GM21529 (cell line): Measurements from ENCODE around the gene ARPC1B.
"Not testable (repeated sequence)": the region's sequence is repeated elsewhere in the genome, so short reads cannot be mapped to it uniquely, and the experiment has no call there.

Experiments
- ATAC-seq: cut with Tn5 transposase; IDR thresholded peaks from one replicate; pipeline ENCODE4 v1.9.1; 2021; ENCODE audit not compliant: unreplicated experiment

The ARPC1B gene

DNA sequence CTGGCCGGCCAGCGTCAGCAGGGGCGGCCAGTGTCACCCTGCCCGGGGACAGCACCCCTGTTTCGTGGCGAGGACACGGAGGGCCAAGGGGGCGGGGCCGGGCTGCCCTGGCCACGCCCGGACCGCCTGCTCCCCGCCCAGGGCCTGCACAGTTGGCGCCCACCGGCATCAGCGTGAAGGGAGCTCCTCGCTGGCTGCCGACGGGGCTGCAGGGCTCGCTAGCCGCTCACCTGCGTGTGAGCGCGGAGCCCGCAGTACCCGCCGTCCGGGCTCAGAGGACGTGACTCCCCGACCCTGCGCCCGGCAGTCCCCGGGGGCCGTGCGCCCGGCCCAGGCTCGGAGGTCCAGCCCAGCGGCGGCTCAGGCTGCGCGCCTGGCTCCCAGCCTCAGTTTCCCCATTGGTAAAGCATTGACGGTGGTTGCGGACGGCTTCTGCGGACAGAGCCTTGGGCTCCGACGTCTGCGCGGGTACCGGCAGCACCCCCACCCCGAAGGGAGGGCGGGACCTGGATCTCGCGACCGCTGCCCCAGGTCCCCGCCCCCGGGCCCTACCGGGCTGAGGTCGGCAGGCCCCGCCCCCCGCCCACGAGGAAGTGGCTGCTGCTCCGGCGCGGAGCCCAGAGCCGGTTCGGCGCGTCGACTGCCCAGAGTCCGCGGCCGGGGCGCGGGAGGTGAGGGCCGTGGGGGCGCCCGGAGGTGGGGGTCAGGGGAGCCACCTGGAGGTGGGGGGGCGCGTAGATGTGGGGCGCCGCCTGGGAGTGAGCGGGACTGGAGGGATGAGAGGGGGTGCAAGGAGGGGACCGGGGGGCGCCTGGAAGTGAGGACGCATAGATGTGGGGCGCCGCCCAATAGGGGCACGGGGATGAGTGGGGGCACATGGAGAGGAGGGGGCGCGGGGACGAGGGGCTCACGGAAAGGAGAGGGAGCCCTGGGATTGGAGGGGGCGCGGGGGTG is at the start of gene ARPC1B:
TSS of gene ARPC1B (plus strand) at position 620 of the 954 bp plus-strand sequence. CDS start 10,985 bp downstream, outside the sequence.
- ATAC-seq = peak; percentile 59

DNA sequence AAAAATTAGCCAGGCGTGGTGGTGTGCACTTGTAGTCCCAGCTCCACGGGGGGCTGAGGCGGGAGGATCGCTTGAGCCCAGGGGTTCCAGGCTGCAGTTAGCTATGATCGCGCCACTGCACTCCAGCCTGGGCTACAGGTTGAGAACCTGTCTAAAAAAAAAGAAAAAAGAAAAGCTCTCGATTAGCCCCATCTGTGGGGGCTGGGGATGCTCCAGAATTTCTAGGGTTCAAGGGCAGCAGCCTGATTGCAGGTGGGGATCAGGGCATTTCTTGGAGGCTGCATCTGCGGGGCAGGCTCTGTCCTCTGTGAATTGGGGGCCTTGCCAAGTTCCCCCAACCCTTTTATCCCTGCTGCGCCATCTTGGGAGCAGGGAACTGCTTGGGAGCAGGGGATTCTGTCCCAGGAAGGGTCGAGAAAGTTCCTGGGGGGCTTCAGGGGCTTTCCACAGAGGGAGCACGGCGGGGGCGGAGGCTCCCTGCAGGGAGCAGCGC is 49.5 kb upstream of the ARPC1B start:
- no peak for ATAC-seq

DNA sequence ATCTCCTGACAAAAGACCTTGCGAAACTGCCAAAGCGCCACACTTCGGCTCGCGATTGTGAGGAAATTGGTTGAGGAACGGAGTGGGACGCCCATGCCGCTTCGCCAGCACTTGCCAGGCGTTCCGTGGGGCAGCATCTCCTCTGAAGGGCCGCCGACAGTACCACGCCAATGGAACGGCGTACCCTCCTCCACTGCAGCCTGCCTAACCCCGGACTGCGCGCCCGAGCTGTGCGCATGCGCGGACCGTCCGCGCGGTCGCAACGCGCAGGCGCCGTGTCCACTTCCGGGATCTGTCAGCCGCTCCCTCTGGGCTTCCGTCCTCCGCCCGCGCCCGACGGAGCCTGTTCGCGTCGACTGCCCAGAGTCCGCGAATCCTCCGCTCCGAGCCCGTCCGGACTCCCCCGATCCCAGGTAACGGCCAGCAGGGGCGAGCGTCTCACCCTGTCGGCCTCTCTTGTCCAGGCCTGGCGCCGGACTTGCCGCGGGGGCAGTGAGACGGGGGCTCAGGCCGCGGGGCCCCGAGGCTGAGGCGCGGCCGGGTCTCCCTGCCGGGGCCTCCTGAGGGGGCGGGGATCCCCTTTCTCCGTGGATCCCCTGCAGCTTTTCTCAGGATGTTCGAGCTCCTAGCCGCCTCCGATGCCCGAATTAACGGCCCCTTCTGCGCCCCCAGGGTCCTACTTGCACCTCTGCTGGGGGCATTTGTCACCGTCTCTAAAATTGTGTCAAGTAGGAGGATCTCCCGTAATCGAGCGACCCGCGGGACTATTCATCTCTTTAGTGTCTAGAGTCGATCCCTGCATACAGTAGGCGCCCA is 48.7 kb upstream of the ARPC1B start, which contains the start of gene ARPC1A:
TSS of gene ARPC1A (plus strand) at position 307 of the 816 bp plus-strand sequence. CDS start 7,456 bp downstream, outside the sequence.
- ATAC-seq = peak; percentile 92

DNA sequence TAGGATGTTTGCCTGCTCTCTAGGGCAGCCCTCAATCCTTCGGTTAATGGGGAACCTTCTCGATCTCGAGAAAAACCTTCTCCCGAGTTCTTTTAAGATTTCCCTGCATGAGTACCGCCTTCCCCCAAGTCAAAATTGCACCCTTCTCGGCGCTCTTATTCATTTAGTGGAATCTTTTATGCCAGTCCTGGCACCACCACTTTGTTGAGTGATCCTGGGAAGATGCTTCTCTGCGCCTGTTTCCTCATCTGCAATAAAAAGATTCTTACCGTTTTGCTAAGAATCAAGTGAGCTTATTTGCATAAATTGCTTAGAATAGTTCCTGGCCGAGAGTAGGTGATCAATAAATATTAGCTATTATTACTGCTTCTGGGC is 48.1 kb upstream of the ARPC1B start:
- no peak for ATAC-seq

DNA sequence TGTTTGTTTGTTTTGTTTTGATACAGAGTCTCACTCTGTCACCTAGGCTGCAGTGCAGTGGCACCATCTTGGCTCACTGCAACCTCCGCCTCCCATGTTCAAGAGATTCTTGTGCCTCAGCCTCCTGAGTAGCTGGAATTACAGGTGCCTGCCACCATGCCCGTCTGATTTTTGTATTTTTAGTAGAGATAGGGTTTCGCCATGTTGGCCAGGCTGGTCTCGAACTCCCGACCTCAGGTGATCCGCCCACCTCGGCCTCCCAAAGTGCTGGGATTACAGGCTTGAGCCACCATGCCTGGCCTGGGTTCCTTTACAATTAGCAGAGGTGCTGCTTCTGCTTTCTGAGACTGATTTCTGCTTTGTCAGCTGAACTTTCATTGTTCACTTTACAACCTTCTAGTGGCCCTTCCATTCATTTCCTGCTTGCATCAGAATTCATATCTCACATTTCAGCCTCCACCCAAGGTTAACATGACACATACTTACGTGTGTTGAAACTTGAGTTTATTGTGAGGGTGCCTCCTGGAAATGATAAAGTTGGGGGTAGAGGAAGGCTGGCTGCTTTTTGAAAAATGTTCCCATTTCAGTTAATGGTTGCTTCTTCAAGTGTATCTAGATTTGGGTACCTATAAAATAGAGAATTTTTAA is 44.1 kb upstream of the ARPC1B start:
- not testable (repeated sequence) for ATAC-seq

DNA sequence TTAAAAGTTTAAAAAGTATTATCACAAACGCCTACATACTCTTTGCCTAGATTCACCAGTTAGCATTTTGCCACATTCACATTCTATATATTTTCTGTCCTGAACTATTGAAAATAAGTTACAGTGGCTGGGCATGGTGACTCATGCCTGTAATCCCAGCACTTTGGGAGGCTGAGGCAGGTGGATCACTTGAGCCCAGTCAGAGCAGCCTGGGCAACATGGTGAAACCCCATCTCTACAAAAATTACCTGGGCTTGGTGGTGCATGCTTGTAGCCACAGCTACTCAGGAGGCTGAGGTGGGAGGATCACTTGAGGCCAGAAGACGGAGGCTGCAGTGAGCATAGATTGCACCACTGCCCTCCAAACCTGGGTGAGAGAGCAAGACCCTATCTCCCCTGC is 43.5 kb upstream of the ARPC1B start:
- no peak for ATAC-seq

DNA sequence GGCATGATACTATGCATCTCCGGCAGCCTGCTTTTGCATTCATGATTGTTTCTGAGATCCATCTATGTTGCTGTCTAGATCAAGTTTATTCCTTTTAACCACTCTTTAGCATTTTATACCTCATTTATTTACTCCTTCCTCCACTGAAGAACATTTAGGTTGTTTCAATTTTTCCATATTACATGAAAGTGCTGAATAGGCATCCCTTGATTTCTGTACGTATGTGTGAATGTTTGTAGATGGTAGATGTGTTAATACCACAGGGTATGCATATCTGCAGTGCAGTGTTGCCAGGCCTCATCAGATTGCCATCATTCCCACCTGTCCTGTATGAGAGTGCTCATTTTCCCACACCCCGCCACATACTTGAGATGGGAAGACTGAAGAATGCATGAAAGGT is 34.9 kb upstream of the ARPC1B start:
- no peak for ATAC-seq

DNA sequence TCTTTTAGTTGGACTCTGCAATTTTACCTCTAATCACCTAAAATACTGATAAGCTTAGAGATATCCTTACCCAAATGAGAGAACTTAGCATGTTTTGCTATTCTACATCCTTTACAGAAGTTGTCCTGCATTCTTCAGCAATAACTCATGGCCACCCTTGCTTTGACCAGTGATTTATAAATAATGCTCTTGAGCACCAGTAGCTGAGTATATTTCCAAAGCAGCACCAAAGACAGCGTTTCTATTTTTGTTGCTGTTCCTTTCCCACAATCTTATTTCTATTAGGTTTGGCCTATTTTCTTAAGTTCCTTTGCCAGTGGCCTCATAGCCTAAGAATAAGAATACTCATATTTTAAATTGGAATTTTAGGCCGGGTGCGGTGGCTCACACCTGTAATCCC is 33.9 kb upstream of the ARPC1B start:
- ATAC-seq = no peak

DNA sequence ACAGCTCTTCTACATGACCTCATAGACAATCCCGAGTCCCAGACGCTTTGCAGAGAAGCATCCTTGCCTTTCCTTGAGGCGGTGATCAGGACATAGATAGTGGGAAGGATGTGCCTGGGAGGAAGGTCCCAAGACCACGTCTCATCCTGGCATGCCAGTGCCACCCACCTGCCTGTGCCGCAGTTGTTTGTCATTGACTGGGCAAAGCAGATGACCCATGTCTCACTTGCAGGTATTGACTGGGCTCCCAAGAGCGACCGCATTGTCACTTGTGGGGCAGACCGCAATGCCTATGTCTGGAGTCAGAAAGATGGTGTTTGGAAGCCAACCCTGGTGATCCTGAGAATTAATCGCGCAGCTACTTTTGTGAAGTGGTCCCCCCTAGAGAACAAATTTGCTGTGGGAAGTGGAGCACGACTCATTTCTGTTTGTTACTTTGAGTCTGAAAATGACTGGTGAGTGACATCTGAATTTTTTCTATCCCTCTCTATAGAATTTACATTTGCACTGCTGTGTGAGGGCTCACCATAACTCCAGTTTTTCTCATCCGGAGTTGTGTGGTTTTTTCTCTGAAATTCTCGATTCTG is 30.4 kb upstream of the ARPC1B start:
- ATAC-seq = no peak

DNA sequence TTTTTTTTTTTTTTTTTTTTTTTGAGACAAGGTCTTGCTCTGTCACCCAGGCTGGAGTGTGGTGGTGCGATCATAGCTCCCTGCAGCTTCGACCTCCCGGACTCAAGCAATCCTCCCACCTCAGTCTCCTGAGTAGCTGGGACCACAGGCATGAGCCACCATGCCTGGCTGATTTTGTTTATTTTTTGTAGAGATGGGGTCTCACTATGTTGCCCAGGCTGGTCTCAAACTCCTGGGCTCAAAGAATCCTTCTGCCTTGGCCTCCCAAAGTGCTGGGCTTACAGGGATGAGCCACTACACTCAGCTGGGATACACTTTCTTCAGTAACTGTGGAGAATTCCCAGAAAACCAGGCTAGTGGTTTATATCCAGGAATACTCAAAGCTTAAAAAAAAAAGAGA is 23.9 kb upstream of the ARPC1B start:
- not testable (repeated sequence) for ATAC-seq

DNA sequence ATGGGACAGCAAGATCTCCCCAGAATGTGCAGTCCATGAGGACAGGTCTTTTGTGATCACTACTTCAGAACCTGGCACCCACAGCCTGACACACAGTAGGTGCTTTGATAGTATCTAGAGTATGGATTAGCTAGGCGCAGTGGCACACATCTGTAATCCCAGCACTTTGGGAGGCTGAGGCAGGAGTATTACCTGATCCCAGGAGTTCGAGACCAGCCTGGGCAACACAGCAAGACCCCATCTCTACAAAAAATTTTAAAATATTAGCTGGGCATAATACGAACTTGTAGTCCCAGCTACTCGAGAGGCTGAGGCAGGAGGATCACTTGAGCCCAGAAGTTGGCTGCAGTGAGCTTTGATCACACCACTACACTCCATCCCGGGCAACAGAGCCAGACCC is 22.3 kb upstream of the ARPC1B start:
- ATAC-seq = no peak

DNA sequence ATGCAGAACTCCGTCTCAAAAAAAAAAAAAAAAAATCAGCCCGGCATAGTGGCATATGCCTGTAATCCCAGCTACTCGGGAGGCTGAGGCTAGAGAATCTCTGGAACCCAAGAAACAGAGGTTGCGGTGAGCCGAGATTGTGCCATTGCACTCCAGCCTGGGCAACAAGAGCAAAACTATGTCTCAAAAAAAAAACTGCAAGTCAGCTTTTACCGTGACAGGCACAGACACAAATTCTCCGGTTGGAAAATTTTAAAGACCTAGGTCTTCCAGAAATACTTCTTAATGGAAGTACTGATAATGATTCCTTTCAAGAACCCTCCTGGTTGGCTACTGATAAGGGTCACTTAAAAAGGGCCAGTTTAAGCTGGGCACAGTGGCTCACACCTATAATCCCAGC is 19.4 kb upstream of the ARPC1B start:
- ATAC-seq = no peak

DNA sequence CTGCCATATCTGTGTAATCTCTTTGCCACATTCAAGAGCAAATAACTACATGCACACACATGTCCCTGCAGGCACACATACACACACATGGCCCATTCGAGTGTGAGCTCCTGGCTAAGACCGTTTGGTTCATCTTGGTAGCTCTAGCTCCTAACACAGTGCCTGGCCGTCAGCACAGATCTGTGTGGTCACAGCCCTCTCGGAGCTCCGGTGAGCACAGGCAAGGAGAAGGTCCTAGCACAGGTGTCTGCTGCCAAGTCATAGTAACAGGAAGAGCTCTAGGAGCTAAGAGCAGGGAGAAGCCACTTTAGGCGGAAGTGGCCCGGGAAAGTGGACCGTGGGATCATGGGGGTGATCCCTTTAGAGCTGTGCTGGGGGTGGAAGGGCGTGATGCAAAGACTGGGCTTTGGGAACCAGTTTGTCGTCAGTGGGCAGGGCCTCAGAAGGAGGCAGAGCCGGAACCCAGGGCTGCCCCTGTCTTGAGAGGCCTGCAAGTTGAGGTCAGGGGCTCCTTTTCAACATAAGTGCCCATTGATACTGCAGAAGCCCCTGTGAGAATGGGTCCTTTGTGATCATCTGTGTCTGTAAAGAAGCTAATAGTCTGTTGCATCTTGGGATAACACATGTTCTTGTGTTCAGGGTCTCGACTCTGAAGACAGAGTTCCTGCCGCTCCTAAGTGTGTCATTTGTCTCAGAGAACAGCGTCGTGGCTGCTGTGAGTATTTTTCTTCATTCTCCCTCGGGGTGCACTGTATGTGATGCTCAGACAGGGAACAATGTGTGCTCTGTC is 16.6 kb upstream of the ARPC1B start:
- ATAC-seq = no peak

DNA sequence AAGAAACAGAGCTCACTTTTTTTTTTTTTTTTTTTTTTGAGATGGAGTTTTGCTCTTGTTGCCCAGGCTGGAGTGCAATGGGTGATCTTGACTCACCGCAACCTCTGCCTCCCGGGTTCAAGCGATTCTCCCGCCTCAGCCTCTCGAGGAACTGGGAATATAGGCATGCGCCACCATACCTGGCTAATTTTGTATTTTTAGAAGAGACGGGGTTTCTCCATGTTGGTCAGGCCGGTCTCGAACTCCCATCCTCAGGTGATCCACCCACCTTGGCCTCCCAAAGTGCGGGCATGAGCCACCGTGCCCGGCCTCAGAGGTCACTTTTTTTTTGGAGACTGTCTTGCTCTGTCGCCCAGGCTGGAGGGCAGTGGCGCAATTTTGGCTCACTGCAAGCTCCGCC is 16.0 kb upstream of the ARPC1B start:
- ATAC-seq = not testable (repeated sequence)

DNA sequence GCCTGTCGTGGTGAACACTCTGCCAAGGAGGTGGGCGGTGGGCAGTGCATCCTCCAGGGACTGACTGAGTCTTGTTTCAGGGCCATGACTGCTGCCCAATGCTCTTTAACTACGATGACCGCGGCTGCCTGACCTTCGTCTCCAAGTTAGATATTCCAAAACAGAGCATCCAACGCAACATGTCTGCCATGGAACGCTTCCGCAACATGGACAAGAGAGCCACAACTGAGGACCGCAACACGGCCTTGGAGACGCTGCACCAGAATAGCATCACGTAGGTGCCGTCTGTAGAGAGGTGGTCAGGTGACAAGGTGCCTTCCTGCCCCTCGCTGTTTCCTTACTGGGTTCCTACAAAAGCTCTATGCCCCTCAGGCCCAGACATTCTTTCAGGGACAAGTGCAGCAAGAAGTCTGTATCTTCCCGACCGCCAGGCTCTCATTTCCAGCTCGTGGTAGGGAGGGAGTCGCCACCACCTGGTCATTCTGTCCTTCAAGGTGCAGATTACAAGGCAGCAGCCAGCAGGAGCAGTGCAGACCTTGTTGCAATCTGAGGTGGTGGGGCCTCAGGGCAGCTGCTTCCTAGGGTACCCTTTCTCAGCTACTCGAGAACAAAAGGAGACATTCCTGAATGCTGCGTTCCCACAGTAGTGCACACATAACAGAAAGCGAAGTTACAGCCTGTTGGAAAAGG is 14.9 kb upstream of the ARPC1B start:
- ATAC-seq = no peak

DNA sequence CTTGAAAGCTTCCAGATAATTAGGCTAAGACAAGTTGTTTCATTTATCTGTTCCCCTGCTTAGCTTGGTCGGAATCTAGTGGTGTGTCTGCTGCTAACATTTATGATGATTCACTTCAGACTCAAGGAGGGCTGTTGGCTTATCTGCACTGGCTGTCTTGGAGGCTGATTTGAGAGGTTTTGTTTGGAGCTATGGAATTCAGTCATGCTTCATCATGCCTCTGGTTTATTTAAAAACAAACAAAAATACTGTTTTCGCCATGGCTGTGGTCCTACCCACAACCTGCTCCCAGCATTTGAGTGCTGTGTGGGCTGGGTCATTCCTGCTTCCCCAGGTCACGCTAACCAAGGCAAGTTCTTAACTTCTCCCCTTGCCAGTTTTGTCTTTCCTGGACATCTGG is 11.7 kb upstream of the ARPC1B start:
- ATAC-seq = no peak

DNA sequence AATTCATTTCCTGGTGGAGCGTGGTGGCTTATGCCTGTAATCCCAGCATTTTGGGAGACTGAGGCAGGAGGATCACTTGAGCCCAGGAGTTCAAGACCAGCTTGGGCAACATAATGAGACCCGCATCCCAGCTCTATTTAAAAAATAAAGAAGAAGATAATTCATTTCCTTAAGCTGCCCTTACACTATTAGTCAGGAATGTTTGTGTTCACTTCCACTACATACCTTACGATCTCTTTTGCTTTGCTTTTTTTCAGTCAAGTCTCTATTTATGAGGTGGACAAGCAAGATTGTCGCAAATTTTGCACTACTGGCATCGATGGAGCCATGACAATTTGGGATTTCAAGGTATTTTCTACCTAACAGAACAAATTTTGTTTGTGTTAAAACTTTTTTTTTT is 11.2 kb upstream of the ARPC1B start:
- no peak for ATAC-seq

DNA sequence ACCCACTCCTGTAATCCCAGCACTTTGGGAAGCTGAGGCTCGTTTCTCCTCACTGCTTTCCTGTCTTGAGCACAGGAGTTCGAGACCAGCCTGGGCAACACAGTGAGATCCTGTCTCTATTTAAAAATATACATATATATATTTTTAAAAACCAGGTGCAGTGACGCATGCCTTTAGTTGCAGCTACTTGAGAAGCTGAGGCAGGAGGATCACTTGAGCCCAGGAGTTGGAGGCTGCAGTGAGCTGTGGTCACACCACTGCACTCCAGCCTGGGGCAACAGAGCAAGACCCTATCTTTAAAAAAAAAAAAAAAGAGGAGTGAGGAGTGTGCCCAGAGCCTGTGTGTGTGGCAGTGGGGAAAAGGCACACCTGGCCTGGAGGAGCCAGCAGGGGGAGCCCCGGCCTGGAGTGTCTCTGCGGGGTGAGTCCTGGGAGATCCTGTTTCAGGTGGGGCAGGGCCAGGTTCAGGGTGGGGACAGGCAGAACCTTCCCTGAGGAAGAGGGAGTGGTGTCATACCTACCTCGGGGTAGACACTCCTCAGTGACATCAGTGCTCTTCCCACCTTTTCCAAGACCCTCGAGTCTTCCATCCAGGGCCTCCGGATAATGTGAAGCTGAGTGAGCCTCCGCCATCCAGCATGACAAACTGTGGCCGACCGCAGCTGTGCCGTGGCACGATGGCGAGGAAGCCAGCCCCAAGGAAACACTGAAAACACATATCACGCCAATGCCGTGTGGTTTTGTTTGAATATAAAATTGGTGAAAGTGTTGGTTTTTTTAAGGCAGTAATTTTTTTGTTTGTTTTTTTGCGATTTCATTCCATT is 9.0 kb upstream of the ARPC1B start:
- no peak for ATAC-seq

DNA sequence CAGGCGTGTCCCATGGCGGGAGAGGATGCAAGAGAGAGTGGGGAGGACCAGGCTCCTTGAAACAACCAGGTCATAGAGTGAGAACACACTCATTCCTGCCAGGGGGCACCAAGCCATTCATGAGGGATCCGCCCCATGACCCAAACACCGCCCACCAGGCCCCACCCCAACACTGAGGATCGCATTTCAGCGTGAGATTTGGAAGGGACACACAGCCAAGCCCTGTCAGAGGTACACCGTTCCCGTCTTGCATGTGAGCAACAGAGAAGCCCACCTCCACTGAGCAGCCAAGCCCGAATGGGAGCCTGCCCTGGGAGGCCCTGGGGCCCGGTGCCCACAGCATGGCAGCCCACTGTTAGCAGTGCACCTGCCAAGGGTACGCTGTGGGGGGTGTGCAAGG is 7.9 kb upstream of the ARPC1B start:
- ATAC-seq = no peak
